ENCODE measurements around the gene USP47. TPM values are rescaled to one million over a fixed set of nuclear protein-coding genes. Genes with fewer than 3 reads are reported as not detected.

Gene USP47
- total and polyA plus RNA-seq, 2 of the 13 experiments (the other 11 are each of a cell fraction or from before 2014, with no cell fraction given) = 12.2 to 52.7 TPM

DNA sequence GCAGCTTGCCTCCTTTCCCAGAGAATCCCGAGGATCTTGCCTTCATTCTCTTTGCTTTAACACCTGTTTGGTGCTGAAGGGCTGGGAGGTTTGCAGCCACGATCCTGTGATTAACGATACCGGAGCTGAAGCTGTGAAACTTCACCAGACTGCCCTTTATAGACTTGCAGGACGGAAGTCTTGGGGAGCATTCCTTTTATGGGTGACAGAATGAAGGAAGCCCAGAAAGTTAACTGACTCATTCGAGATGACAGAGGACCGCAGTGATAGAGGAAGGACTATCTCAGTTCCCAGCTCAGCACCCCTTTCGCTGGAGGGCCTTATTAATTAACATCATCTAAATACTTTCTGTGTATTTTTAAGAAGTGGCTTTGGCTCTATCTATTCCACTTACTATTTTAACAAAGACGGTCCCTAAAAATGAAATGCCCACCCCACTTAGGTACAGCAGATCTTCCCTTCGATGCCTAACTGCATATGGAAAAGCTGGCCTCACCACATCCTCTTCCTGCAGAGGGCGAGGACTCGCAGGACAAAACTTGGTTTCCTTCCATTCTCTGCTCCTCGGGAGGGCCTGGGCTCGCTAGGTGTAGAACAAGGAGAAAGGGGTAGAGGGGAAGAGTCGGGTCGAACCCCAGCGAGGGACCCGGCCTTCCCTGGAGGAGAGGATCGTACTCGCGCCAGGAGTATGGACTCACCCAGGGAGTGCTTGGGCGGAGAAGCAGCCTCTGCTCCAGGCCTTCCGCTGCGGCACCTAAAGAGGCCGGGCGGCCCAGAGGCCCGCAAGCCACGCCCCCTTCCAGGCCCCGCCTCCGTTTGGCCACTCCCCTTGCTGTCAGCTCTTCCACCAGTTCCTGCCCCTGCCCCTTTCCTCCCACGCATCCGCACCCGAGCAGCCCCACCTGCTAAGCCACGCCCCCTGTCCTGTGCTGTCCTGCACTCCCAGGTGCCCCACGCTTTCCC is 30.7 kb upstream of the USP47 start:
- WGBS (ENCODE audit: low lambda C conversion rate) = 74% methylated on average over 31 of the region's 35 CpGs
- FAIRE-seq (no peak), ATAC-seq (no peak), DNase-seq (ENCODE audit: low spot score) (no peak)
- no peaks in the 10 kb centered on the region for H4K20me1 ChIP-seq (ENCODE audit: insufficient read depth, low read length)
- intact Hi-C loops (cut with micrococcal nuclease; ENCODE audit: unreplicated experiment) (no loop called here), in situ Hi-C loops (cut with HindIII; ENCODE audit: extremely low pct_ligation_motif_present, low pct_unique_long_range_greater_than_20kb) (loop anchor here (25.0 kb wide), 1 partner anchor 476 kb away; no protein-coding TSS in a partner anchor)
- H3K9me3 ChIP-seq (ENCODE audit: low read length) = no peaks in the 10 kb centered on the region
- no peak overlapping the region for H3K9ac ChIP-seq (ENCODE audit: insufficient read depth, low read depth, low read length)
- H3K36me3 ChIP-seq (replicated peaks in 1 of 2; ENCODE audit: control insufficient read depth in 1 of 2, insufficient read depth in 2 of 2, low read length in 2 of 2) = no peaks in the 10 kb centered on the region
- H2AFZ ChIP-seq (ENCODE audit: low read length) = peak overlapping the region; percentile 73
- no peaks in the 10 kb centered on the region for H3K79me2 ChIP-seq (ENCODE audit: insufficient read depth, low read length)
- CTCF ChIA-PET (ENCODE audit: low intra/inter-chr PET ratio, low total read pairs) = no interaction called here
- no peaks in the 10 kb centered on the region for H3K27me3 ChIP-seq (ENCODE audit: control insufficient read depth in 1 of 2, insufficient read depth in 2 of 2, low read length in 2 of 2)
- H3K27ac ChIP-seq (ENCODE audit: extremely low read length, insufficient read depth, low read length) = no peak overlapping the region
- no peak overlapping the region for H3K4me3 ChIP-seq (replicated peaks in 1 of 3; ENCODE audit: insufficient read depth in 1 of 3, low read depth in 2 of 3, low read length in 3 of 3)
- POLR2A ChIA-PET = interaction anchor here (1.2 kb wide), 1 partner anchor 9 kb away, joined by 3 read pairs; no protein-coding TSS in a partner anchor
- H3K4me1 ChIP-seq (ENCODE audit: insufficient read depth, low read length) = peaks cover 31% of the 10 kb centered on the region
- H3K4me2 ChIP-seq (ENCODE audit: low read depth, low read length) = no peak overlapping the region; the same call in 1 of the 2 replicates
- no TSS peak for BruUV-seq (replicated peaks)
- TF ChIP-seq NR2F2 (IDR thresholded peaks at IDR 0.05; ENCODE audit: borderline replicate concordance, low read depth) (no peak), REXO4 (CRISPR knock-in tag; IDR thresholded peaks at IDR 0.05; ENCODE audit: borderline replicate concordance) (no peak), ZNF33B (CRISPR knock-in tag; IDR thresholded peaks at IDR 0.05) (no peak), SMAD1 (CRISPR knock-in tag; IDR thresholded peaks at IDR 0.05; ENCODE audit: borderline replicate concordance, low read depth) (no peak), ZNF225 (CRISPR knock-in tag; IDR thresholded peaks at IDR 0.05) (no peak), ZNF263 (CRISPR knock-in tag; IDR thresholded peaks at IDR 0.05) (no peak), JUN (CRISPR knock-in tag; IDR thresholded peaks at IDR 0.05) (no peak), ISX (CRISPR knock-in tag; conservative IDR thresholded peaks at IDR 0.05) (no peak), ZIK1 (CRISPR knock-in tag; IDR thresholded peaks at IDR 0.05; ENCODE audit: borderline replicate concordance, low read depth) (no peak), YY1 (IDR thresholded peaks at IDR 0.05; ENCODE audit: insufficient read depth, insufficient replicate concordance, low read depth, low read length) (no peak), GTF3A (CRISPR knock-in tag; conservative IDR thresholded peaks at IDR 0.05) (no peak)
- TF ChIP-seq, protein P1, sequence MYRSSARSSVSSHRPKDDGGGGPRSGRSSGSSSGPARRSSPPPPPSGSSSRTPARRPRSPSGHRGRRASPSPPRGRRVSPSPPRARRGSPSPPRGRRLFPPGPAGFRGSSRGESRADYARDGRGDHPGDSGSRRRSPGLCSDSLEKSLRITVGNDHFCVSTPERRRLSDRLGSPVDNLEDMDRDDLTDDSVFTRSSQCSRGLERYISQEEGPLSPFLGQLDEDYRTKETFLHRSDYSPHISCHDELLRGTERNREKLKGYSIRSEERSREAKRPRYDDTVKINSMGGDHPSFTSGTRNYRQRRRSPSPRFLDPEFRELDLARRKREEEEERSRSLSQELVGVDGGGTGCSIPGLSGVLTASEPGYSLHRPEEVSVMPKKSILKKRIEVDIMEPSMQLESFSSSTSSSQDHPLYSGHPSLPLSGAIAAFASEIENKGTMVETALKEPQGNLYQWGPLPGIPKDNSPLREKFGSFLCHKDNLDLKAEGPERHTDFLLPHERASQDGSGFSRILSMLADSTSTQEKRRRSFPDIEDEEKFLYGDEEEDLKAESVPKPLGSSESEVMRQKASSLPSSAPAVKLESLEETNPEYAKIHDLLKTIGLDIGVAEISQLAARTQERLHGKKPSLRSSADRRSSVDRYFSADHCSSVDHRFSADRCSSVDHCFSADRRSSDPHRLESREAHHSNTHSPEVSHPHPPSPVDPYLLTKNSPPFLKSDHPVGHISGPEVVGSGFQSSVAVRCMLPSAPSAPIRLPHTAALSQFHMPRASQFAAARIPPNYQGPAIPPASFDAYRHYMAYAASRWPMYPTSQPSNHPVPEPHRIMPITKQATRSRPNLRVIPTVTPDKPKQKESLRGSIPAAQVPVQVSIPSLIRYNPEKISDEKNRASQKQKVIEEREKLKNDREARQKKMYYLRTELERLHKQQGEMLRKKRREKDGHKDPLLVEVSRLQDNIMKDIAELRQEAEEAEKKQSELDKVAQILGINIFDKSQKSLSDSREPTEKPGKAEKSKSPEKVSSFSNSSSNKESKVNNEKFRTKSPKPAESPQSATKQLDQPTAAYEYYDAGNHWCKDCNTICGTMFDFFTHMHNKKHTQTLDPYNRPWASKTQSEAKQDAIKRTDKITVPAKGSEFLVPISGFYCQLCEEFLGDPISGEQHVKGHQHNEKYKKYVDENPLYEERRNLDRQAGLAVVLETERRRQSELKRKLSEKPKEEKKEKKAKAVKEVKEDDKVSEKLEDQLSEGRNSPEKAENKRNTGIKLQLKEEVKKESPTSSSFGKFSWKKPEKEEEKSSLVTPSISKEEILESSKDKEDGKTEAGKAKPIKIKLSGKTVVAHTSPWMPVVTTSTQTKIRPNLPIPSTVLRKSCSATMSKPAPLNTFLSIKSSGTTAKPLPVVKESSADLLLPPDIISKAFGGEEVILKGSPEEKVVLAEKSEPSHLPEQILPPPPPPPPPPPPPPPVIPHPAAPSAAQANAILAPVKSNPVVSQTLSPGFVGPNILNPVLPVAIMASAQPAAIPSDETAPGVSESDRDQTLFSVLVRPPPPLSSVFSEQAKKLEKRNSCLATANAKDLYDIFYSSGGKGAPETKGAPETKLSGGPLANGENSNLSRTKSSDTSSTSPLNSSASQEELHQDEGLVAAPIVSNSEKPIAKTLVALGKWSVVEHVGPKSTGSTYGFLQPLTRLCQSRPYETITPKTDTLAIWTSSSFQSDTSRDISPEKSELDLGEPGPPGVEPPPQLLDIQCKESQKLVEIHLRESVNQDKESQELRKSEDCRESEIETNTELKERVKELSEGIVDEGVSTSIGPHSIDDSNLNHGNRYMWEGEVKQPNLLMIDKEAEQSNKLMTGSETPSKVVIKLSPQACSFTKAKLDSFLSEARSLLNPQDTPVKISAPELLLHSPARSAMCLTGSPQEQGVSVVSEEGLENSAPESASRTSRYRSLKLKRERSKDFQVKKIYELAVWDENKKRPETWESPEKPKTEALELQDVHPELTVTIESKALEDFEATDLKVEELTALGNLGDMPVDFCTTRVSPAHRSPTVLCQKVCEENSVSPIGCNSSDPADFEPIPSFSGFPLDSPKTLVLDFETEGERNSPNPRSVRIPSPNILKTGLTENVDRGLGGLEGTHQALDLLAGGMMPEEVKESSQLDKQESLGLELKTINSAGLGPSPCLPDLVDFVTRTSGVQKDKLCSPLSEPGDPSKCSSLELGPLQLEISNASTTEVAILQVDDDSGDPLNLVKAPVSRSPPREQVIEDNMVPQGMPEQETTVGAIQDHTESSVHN (CRISPR knock-in tag; IDR thresholded peaks at IDR 0.05) = no peak
- TF ChIP-seq, protein P2, sequence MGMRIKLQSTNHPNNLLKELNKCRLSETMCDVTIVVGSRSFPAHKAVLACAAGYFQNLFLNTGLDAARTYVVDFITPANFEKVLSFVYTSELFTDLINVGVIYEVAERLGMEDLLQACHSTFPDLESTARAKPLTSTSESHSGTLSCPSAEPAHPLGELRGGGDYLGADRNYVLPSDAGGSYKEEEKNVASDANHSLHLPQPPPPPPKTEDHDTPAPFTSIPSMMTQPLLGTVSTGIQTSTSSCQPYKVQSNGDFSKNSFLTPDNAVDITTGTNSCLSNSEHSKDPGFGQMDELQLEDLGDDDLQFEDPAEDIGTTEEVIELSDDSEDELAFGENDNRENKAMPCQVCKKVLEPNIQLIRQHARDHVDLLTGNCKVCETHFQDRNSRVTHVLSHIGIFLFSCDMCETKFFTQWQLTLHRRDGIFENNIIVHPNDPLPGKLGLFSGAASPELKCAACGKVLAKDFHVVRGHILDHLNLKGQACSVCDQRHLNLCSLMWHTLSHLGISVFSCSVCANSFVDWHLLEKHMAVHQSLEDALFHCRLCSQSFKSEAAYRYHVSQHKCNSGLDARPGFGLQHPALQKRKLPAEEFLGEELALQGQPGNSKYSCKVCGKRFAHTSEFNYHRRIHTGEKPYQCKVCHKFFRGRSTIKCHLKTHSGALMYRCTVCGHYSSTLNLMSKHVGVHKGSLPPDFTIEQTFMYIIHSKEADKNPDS (CRISPR knock-in tag; IDR thresholded peaks at IDR 0.05) = no peak
